Mononuclear cell (primary cell): ENCODE measurements around the gene PPP3CA. TPM values are rescaled to one million over a fixed set of nuclear protein-coding genes. Genes with fewer than 3 reads are reported as not detected.
"Not testable (repeated sequence)": the region's sequence is repeated elsewhere in the genome, so short reads cannot be mapped to it uniquely, and the experiment has no call there.

Experiments
- H3K27me3 ChIP-seq: 2 replicates; pipeline ENCODE4 v1.6.0; 2011; ENCODE audit warnings: low read length, control low read depth; ENCODE audit not compliant: insufficient read depth
- H3K4me1 ChIP-seq: 2 replicates; pipeline ENCODE4 v1.5.1; 2011; ENCODE audit warnings: mild to moderate bottlenecking, low read length, control low read depth; ENCODE audit not compliant: insufficient read depth
- H3K4me3 ChIP-seq: 2 replicates; pipeline ENCODE4 v1.5.1; 2011; ENCODE audit warnings: mild to moderate bottlenecking, low read length, moderate library complexity
- H3K9me3 ChIP-seq: 2 replicates; pipeline ENCODE4 v1.5.1; 2011; ENCODE audit warnings: low read depth, mild to moderate bottlenecking, control low read depth, low read length
- total RNA-seq: library from RNA; depleted of rRNA; stranded (reverse); fragments of >200 nt; gene quantifications from one replicate; pipeline ENCODE4 v1.2.3, GENCODE V29; 2012

Gene PPP3CA
- total RNA-seq, 1 donor: 19.3 TPM

- not testable (repeated sequence) for H3K9me3 ChIP-seq, H3K27me3 ChIP-seq, H3K4me3 ChIP-seq
- peaks cover 22% of the 10 kb centered on the region for H3K4me1 ChIP-seq
Observed at GRCh38 chr4:101128898-101129297, 218.4 kb downstream of the PPP3CA start.

- H3K27me3 ChIP-seq: no peaks in the 10 kb centered on the region
- H3K4me1 ChIP-seq: peaks cover 22% of the 10 kb centered on the region
- no peaks in the 10 kb centered on the region for H3K9me3 ChIP-seq
- no peak overlapping the region for H3K4me3 ChIP-seq
Observed at GRCh38 chr4:101128473-101128872, 218.9 kb downstream of the PPP3CA start.

- peaks cover 22% of the 10 kb centered on the region for H3K4me1 ChIP-seq
Observed at GRCh38 chr4:101127176-101127790, 220.0 kb downstream of the PPP3CA start.

GRCh38 chr4:101126059-101126458 is 221.3 kb downstream of the PPP3CA start:
- peaks cover 22% of the 10 kb centered on the region for H3K4me1 ChIP-seq
- no peaks in the 10 kb centered on the region for H3K9me3 ChIP-seq
- H3K4me3 ChIP-seq: no peak overlapping the region
- no peaks in the 10 kb centered on the region for H3K27me3 ChIP-seq

More at GRCh38 chr4:101127176-101127790, 220.0 kb downstream of the PPP3CA start:
- H3K9me3 ChIP-seq: no peaks in the 10 kb centered on the region
- H3K4me3 ChIP-seq: no peak overlapping the region
- no peaks in the 10 kb centered on the region for H3K27me3 ChIP-seq

GRCh38 chr4:101125045-101125942 is 222.0 kb downstream of the PPP3CA start:
- H3K4me3 ChIP-seq: no peak overlapping the region
- H3K4me1 ChIP-seq: peaks cover 22% of the 10 kb centered on the region
- no peaks in the 10 kb centered on the region for H3K27me3 ChIP-seq
- H3K9me3 ChIP-seq: no peaks in the 10 kb centered on the region

GRCh38 chr4:101123231-101123630 is 224.1 kb downstream of the PPP3CA start:
- Histone ChIP-seq H3K4me3 (no peak overlapping the region), H3K27me3 (no peaks in the 10 kb centered on the region), H3K4me1 (peaks cover 16% of the 10 kb centered on the region), H3K9me3 (no peaks in the 10 kb centered on the region)

- Histone ChIP-seq H3K27me3 (no peaks in the 10 kb centered on the region), H3K4me1 (peaks cover 7% of the 10 kb centered on the region), H3K4me3 (no peak overlapping the region), H3K9me3 (no peaks in the 10 kb centered on the region)
Observed at GRCh38 chr4:101122019-101122418, 225.3 kb downstream of the PPP3CA start.

GRCh38 chr4:101119141-101119540 is 228.2 kb downstream of the PPP3CA start:
- H3K9me3 ChIP-seq: no peaks in the 10 kb centered on the region
- no peak overlapping the region for H3K4me3 ChIP-seq
- no peaks in the 10 kb centered on the region for H3K4me1 ChIP-seq
- no peaks in the 10 kb centered on the region for H3K27me3 ChIP-seq

GRCh38 chr4:101118617-101119016 is 228.7 kb downstream of the PPP3CA start:
- H3K4me3 ChIP-seq: no peak overlapping the region

GRCh38 chr4:101115887-101116286 is 231.4 kb downstream of the PPP3CA start:
- Histone ChIP-seq H3K27me3 (no peaks in the 10 kb centered on the region), H3K4me1 (no peaks in the 10 kb centered on the region), H3K4me3 (no peak overlapping the region), H3K9me3 (no peaks in the 10 kb centered on the region)

More at GRCh38 chr4:101118617-101119016, 228.7 kb downstream of the PPP3CA start:
- Histone ChIP-seq H3K27me3 (no peaks in the 10 kb centered on the region), H3K4me1 (no peaks in the 10 kb centered on the region), H3K9me3 (no peaks in the 10 kb centered on the region)

- Histone ChIP-seq H3K27me3 (no peaks in the 10 kb centered on the region), H3K4me1 (no peaks in the 10 kb centered on the region), H3K9me3 (no peaks in the 10 kb centered on the region), H3K4me3 (no peak overlapping the region)
Observed at GRCh38 chr4:101114936-101115372, 232.4 kb downstream of the PPP3CA start.

- Histone ChIP-seq H3K4me1 (peaks cover 21% of the 10 kb centered on the region), H3K4me3 (no peak overlapping the region)
Observed at GRCh38 chr4:101104312-101105052, 242.8 kb downstream of the PPP3CA start.

GRCh38 chr4:101103381-101104142 is 243.8 kb downstream of the PPP3CA start:
- Histone ChIP-seq H3K4me1 (peaks cover 21% of the 10 kb centered on the region), H3K4me3 (no peak overlapping the region), H3K27me3 (no peaks in the 10 kb centered on the region), H3K9me3 (no peaks in the 10 kb centered on the region)

More at GRCh38 chr4:101104312-101105052, 242.8 kb downstream of the PPP3CA start:
- H3K27me3 ChIP-seq: no peaks in the 10 kb centered on the region
- no peaks in the 10 kb centered on the region for H3K9me3 ChIP-seq

GRCh38 chr4:101102114-101102742 is 245.1 kb downstream of the PPP3CA start:
- Histone ChIP-seq H3K9me3 (no peaks in the 10 kb centered on the region), H3K4me1 (peaks cover 21% of the 10 kb centered on the region), H3K27me3 (no peaks in the 10 kb centered on the region), H3K4me3 (no peak overlapping the region)
